Adipose tissue (tissue), 3 donors: ENCODE results near the gene EWSR1. TPM values are rescaled to one million over a fixed set of nuclear protein-coding genes. Genes with fewer than 3 reads are reported as not detected.

Experiments
- H3K27ac ChIP-seq: one replicate; pipeline ENCODE4 v1.5.1; 2013; ENCODE audit warnings: low read depth, low read length
- WGBS, 3 donors: extraction: QIAGEN DNeasy Blood & Tissue Kit; methylation state at CpG; one replicate each; pipeline ENCODE4 v1.1.7; 2013; 5-methylcytosine and 5-hydroxymethylcytosine counted together
- polyA plus RNA-seq, 3 donors: library from polyadenylated mRNA; stranded (reverse); fragments of 200-250 nt; gene quantifications; one replicate each; pipeline ENCODE4 v1.2.3, GENCODE V29; 2013
- donor health status: healthy with polysubstance abuse.
- donor health status: Bipolar disorder and iron deficiency.
- donor health status: healthy.

Gene EWSR1
- polyA plus RNA-seq, 3 donors, result 73.4 to 147 (median 120) TPM

- 90 to 93% (median 92%) methylated on average over 7 of the region's 7 CpGs for WGBS, 3 donors
- no peak overlapping the region for H3K27ac ChIP-seq
Measured at GRCh38 chr22:29265305-29265704, 2.8 kb upstream of the EWSR1 start.

- 58 to 67% (median 66%) methylated on average over 4 of the region's 4 CpGs for WGBS, 3 donors
- no peak overlapping the region for H3K27ac ChIP-seq
Measured at GRCh38 chr22:29265929-29266328, 2.1 kb upstream of the EWSR1 start.

GRCh38 chr22:29266564-29267461 is 1.3 kb upstream of the EWSR1 start:
- WGBS, 3 donors, result 15 to 19% (median 17%) methylated on average over 13 of the region's 13 CpGs

GRCh38 chr22:29267462-29267857 is 608 bp upstream of the EWSR1 start:
- 0 to 1% (median 1%) methylated on average over 32 of the region's 32 CpGs for WGBS, 3 donors
- H3K27ac ChIP-seq, result peak overlapping the region; percentile 76

More at GRCh38 chr22:29266564-29267461, 1.3 kb upstream of the EWSR1 start:
- peak overlapping the region; percentile 5 for H3K27ac ChIP-seq

- 0 to 1% (median 0%) methylated on average over 44 to 51 of the region's 51 CpGs for WGBS, 3 donors
- H3K27ac ChIP-seq, result peak overlapping the region; percentile 73
Measured at GRCh38 chr22:29268511-29269229, 602 bp downstream of the EWSR1 start.

- 1% methylated on average over 14 of the region's 14 CpGs for WGBS, 3 donors
- no peak overlapping the region for H3K27ac ChIP-seq
Measured at GRCh38 chr22:29269230-29269604, 1.1 kb downstream of the EWSR1 start.

- WGBS, 3 donors, result 5 to 12% (median 12%) methylated on average over 13 of the region's 13 CpGs
- no peak overlapping the region for H3K27ac ChIP-seq
Measured at GRCh38 chr22:29269731-29270474, 1.8 kb downstream of the EWSR1 start.

- H3K27ac ChIP-seq, result no peak overlapping the region
- 9 to 26% (median 20%) methylated on average over 9 of the region's 9 CpGs for WGBS, 3 donors
Measured at GRCh38 chr22:29270475-29271271, 2.6 kb downstream of the EWSR1 start.

- no peak overlapping the region for H3K27ac ChIP-seq
- 56 to 69% (median 59%) methylated on average over 2 of the region's 2 CpGs for WGBS, 3 donors
Measured at GRCh38 chr22:29272624-29273023, 4.6 kb downstream of the EWSR1 start.

GRCh38 chr22:29275167-29275566 is 7.1 kb downstream of the EWSR1 start:
- H3K27ac ChIP-seq, result no peak overlapping the region
- 45 to 70% (median 59%) methylated on average over 3 of the region's 3 CpGs for WGBS, 3 donors

GRCh38 chr22:29275819-29276565 is 7.9 kb downstream of the EWSR1 start:
- no peak overlapping the region for H3K27ac ChIP-seq
- 30 to 78% (median 74%) methylated on average over 3 of the region's 3 CpGs for WGBS, 3 donors

- no peak overlapping the region for H3K27ac ChIP-seq
- WGBS, 3 donors, result 35 to 100% (median 100%) methylated on average over 1 of the region's 1 CpG
Measured at GRCh38 chr22:29277927-29278326, 9.9 kb downstream of the EWSR1 start.

- no peak overlapping the region for H3K27ac ChIP-seq
- 93 to 96% (median 95%) methylated on average over 3 of the region's 3 CpGs for WGBS, 3 donors
Measured at GRCh38 chr22:29284196-29284595, 16.1 kb downstream of the EWSR1 start.

GRCh38 chr22:29288837-29289236 is 20.8 kb downstream of the EWSR1 start:
- H3K27ac ChIP-seq, result no peak overlapping the region
- WGBS, 3 donors, result 44 to 56% (median 53%) methylated on average over 2 of the region's 2 CpGs

GRCh38 chr22:29290061-29290460 is 22.0 kb downstream of the EWSR1 start:
- no peak overlapping the region for H3K27ac ChIP-seq
- WGBS, 3 donors, result 65 to 78% (median 71%) methylated on average over 5 of the region's 5 CpGs

- WGBS, 3 donors, result 77 to 78% (median 77%) methylated on average over 7 of the region's 7 CpGs
- H3K27ac ChIP-seq, result no peak overlapping the region
Measured at GRCh38 chr22:29291215-29291614, 23.1 kb downstream of the EWSR1 start.

GRCh38 chr22:29292379-29292778 is 24.3 kb downstream of the EWSR1 start:
- no peak overlapping the region for H3K27ac ChIP-seq

GRCh38 chr22:29298641-29299040 is 30.6 kb downstream of the EWSR1 start:
- no peak overlapping the region for H3K27ac ChIP-seq
- 75 to 80% (median 79%) methylated on average over 8 of the region's 8 CpGs for WGBS, 3 donors
